ENCODE data around the gene MYLK. TPM values are rescaled to one million over a fixed set of nuclear protein-coding genes. Genes with fewer than 3 reads are reported as not detected.

MYLK gene
- total RNA-seq, 1 donor from 2014 or later = 196 TPM

DNA sequence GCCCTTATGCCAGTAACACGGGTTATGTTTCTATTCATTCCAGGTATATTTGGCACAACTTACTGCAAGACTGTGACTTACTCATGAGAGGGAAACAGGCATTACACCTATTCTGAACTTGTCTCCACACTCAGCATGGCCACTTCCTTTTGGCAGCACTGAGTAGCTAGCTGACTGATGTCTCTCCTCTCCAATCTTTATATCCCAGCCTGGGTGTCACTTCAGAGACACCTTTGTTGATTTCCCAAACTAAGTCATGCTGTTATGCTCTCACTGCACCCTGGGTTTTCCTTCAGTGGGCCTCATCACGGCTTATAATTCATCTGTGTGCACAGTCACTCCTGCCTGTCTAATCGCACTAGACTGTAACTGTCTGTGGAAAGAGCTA is 114.8 kb downstream of the MYLK start:
- H3K36me3 ChIP-seq = no peaks in the 10 kb centered on the region
- H3K9me3 ChIP-seq = no peaks in the 10 kb centered on the region
- intact Hi-C loops (cut with DNase I) = no loop called here
- peaks cover 18 to 47% of the 10 kb centered on the region in 2 donors for H3K4me1 ChIP-seq
- DNase-seq (ENCODE audit: low spot score in 2 of 2) = no peak
- TF ChIP-seq, protein P1, sequence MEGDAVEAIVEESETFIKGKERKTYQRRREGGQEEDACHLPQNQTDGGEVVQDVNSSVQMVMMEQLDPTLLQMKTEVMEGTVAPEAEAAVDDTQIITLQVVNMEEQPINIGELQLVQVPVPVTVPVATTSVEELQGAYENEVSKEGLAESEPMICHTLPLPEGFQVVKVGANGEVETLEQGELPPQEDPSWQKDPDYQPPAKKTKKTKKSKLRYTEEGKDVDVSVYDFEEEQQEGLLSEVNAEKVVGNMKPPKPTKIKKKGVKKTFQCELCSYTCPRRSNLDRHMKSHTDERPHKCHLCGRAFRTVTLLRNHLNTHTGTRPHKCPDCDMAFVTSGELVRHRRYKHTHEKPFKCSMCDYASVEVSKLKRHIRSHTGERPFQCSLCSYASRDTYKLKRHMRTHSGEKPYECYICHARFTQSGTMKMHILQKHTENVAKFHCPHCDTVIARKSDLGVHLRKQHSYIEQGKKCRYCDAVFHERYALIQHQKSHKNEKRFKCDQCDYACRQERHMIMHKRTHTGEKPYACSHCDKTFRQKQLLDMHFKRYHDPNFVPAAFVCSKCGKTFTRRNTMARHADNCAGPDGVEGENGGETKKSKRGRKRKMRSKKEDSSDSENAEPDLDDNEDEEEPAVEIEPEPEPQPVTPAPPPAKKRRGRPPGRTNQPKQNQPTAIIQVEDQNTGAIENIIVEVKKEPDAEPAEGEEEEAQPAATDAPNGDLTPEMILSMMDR (IDR thresholded peaks at IDR 0.05) = no peak
- peak overlapping the region; percentile 91 for H3K27ac ChIP-seq
- no peaks in the 10 kb centered on the region for H3K27me3 ChIP-seq
- no peak overlapping the region for H3K4me3 ChIP-seq

DNA sequence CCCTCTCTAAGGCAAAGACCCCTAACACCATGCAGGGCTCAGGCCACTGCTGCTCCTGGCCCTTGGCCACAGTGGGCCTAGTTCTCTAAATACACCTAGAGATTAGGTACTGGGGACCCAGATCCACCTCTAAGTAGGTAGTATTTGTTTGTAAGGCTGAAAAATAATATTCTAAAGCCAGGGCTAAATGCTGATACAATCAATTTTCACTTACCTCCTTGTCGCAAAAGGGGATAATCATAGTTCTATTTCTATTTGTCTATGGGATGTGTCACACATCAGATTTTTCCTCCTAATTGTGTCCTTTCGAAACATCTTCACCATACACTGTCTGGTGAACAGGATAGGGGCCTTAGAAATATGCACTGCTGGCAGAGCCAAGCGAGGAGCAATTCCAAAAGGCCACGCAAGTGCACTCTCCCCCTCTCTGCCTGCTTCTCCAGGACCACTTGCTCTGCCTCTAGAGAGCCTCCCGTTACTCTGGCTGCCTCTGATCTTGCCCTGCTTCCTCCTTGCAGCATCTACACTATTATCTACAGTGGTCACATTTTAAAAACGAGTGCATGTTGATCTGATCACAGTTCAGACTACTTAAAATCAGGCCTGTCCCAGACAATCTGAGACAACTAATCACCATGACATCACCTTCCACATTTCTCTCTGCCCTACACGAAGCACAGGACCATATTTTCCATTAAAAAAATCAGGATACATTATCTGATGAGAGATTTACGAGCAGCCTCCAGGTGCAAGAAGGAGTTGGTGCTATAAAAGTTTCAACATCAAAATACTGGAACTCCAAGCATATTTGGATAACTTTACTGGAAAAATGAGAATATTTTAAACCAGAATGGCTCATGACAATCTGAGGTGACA is 115.4 kb downstream of the MYLK start:
- H3K9me3 ChIP-seq = no peaks in the 10 kb centered on the region
- H3K4me1 ChIP-seq = peaks cover 18 to 45% of the 10 kb centered on the region in 2 donors
- DNase-seq (ENCODE audit: low spot score in 2 of 2) = no peak
- intact Hi-C loops (cut with DNase I) = no loop called here
- H3K36me3 ChIP-seq = no peaks in the 10 kb centered on the region
- TF ChIP-seq, protein P1 (IDR thresholded peaks at IDR 0.05) = no peak
- H3K4me3 ChIP-seq = no peak overlapping the region
- no peaks in the 10 kb centered on the region for H3K27me3 ChIP-seq
- peak overlapping the region; percentile 91 for H3K27ac ChIP-seq

DNA sequence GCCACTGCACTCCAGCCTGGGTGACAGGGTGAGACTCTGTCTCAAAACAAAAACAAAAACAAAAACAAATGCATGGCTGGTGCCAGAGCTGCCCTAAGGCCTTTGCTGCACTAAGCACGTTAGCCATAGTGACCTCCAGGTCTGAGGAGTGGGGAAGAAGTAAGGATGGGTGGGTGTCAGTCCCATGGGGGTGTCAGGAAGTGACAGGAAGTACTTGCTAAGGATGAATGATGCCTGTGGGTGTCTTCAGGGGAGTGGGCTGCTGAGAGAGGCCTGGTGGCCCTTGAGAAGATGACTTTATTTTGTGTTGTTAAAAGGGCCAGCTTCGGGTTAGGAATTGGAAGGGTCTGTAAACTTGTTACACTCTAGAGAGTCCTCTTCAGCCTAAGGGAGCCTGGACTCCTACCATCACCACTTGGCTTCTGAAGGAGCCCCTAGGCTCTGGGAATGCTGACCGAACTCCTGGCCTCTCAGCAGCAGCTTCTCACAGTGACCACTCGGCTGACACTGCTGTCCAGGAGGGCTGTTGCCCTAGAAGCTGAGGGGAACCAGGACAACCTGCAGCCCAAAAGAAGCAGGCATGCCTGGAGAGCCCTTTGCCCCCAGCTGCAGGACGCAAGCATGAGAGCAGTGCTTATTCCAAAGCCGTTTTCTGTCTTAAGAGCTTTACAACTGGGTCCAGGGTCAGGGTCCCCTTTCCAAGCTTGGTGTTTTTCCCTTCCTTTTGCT is 116.4 kb downstream of the MYLK start:
- H3K27ac ChIP-seq = peak overlapping the region; percentile 91
- H3K4me1 ChIP-seq = peaks cover 16 to 43% of the 10 kb centered on the region in 2 donors
- DNase-seq (ENCODE audit: low spot score in 2 of 2) = no peak
- H3K4me3 ChIP-seq = no peak overlapping the region
- H3K36me3 ChIP-seq = no peaks in the 10 kb centered on the region
- H3K27me3 ChIP-seq = no peaks in the 10 kb centered on the region
- H3K9me3 ChIP-seq = no peaks in the 10 kb centered on the region
- intact Hi-C loops (cut with DNase I) = no loop called here
- TF ChIP-seq, protein P1 (IDR thresholded peaks at IDR 0.05) = no peak

- intact Hi-C loops (cut with DNase I) = no loop called here
- Histone ChIP-seq H3K4me1 (peaks cover 16 to 43% of the 10 kb centered on the region in 2 donors), H3K36me3 (no peaks in the 10 kb centered on the region), H3K27me3 (no peaks in the 10 kb centered on the region), H3K9me3 (no peaks in the 10 kb centered on the region), H3K27ac (peak overlapping the region; percentile 91), H3K4me3 (peak overlapping the region in 1 of 2 donors; percentile 12)
- TF ChIP-seq, protein P1 (IDR thresholded peaks at IDR 0.05) = no peak
- no peak for DNase-seq (ENCODE audit: low spot score in 2 of 2)
Measured at GRCh38 chr3:123767009-123767372, 117.1 kb downstream of the MYLK start.

DNA sequence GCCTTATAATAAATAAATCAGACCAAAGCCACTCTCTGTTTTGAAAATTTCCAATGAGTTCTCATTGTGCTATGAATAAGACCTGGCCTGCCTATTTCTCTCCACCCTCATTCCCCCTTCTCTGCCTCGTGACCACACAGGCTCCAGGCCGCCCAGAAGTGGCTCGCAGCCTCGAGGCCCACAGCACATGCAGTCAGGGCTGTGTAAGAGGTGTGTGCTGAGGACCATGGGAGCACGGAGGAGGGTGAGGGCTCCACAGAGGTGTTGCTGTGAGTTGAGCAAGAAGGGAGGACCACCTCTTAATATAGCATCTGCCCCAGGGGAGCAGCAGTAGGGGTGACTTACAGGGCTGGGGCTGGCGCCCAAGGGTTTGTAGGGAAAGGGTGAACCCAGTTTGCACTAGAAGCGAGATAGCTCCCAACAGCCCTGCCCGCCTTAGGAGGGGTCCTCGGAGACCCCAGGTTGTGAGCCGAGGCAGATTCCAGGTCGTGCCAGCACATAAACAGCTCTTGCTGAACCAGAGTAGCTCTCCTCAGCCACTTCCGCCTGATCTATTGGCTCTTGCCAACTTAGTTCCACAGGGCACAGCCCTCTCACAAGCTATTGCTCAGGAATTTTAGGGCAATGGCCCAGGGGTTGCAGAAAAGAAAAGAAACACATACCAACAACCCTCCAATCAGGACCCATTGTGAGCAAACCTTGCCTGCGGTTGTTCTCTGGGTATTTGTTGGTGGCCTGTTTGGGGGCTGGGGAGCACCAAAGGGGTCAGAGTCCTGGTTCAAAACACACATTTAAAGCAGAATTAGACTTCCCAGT is 117.7 kb downstream of the MYLK start:
- H3K27ac ChIP-seq = peak overlapping the region; percentile 91
- no peaks in the 10 kb centered on the region for H3K36me3 ChIP-seq
- TF ChIP-seq, protein P1 (IDR thresholded peaks at IDR 0.05) = no peak
- peak overlapping the region in 1 of 2 donors; percentile 12 for H3K4me3 ChIP-seq
- DNase-seq (ENCODE audit: low spot score in 2 of 2) = peak; percentile 57 to 84
- H3K27me3 ChIP-seq = no peaks in the 10 kb centered on the region
- H3K4me1 ChIP-seq = peaks cover 16 to 43% of the 10 kb centered on the region in 2 donors
- H3K9me3 ChIP-seq = no peaks in the 10 kb centered on the region
- intact Hi-C loops (cut with DNase I) = loop anchor here (1.0 kb wide), 1 partner anchor 13 kb away; no protein-coding TSS in a partner anchor

Measured in ascending aorta (tissue), 2 donors.